Keratinocyte (primary cell): Measurements from ENCODE around the gene MS4A6A.

Experiments used
- EZH2 ChIP-seq: IDR thresholded peaks from one replicate; pipeline ENCODE4 v1.6.1; 2012; ENCODE audit warnings: inconsistent platforms, mild to moderate bottlenecking, low read length, moderate library complexity
- TF ChIP-seq, protein P1 (sequence below), 3 experiments: IDR thresholded peaks in 1 of 3; conservative IDR thresholded peaks in 1 of 3; optimal IDR thresholded peaks in 1 of 3; 2 replicates in 2 of 3; 3 replicates in 1 of 3; pipeline versions ENCODE3 to v1.5.1; 2011; ENCODE audit warnings: low read length in 3 of 3, mild to moderate bottlenecking in 3 of 3, moderate library complexity in 2 of 3, control low read depth in 1 of 3, inconsistent platforms in 1 of 3; ENCODE audit not compliant: insufficient read depth in 2 of 3; ENCODE audit errors: extremely low read depth in 1 of 3

DNA sequence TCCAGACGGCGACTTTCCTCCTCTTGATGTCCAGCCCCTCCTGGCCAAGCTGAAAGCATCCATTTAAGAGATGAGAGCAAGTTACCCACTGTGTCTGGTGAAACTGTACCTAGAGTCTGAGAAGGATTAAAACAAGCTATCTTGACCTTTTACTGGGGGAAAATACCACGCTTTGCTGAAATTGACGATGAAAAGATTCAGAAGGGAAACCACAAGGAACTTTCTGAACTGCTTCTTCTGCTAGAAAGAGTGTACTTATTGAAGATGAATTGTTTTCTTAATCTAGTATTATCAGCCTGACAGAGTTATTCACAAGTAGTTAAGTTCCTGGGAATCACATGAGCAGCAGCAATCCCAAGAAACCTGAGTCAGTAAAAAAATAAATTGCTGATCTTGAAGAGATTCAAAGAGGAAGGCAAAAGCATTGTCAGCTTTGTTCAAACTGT lies 13.1 kb upstream of the MS4A6A start:
- TF ChIP-seq, protein P1, sequence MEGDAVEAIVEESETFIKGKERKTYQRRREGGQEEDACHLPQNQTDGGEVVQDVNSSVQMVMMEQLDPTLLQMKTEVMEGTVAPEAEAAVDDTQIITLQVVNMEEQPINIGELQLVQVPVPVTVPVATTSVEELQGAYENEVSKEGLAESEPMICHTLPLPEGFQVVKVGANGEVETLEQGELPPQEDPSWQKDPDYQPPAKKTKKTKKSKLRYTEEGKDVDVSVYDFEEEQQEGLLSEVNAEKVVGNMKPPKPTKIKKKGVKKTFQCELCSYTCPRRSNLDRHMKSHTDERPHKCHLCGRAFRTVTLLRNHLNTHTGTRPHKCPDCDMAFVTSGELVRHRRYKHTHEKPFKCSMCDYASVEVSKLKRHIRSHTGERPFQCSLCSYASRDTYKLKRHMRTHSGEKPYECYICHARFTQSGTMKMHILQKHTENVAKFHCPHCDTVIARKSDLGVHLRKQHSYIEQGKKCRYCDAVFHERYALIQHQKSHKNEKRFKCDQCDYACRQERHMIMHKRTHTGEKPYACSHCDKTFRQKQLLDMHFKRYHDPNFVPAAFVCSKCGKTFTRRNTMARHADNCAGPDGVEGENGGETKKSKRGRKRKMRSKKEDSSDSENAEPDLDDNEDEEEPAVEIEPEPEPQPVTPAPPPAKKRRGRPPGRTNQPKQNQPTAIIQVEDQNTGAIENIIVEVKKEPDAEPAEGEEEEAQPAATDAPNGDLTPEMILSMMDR (optimal IDR thresholded peaks at IDR 0.05 in 1 of 3, IDR thresholded peaks at IDR 0.05 in 1 of 3, conservative IDR thresholded peaks at IDR 0.05 in 1 of 3; ENCODE audit: extremely low read depth in 1 of 3, insufficient read depth in 2 of 3, low read length in 3 of 3) = no peak
- no peak for TF ChIP-seq EZH2
